Left colon (tissue), 2 donors: ENCODE data around the gene CAPZB. TPM values are rescaled to one million over a fixed set of nuclear protein-coding genes. Genes with fewer than 3 reads are reported as not detected.

Experiments used
- ATAC-seq: fragments of 200-7000 bp; cut with Tn5 transposase; one replicate; pipeline ENCODE4 v1.9.1; 2020; ENCODE audit warnings: mild to moderate bottlenecking, moderate library complexity
- DNase-seq, 2 donors: peaks; one replicate each; pipeline ENCODE4 v3.0.0-alpha.2; 2020
- intact Hi-C, 2 donors: fragments of 100-400 bp; cut with DNase I in 1 of 2; cut with micrococcal nuclease in 1 of 2; formaldehyde crosslinking; loops; one replicate each; pipeline versions ENCODE4 v1.11.2 to v1.14.0; 2022; cut with DNase I, micrococcal nuclease
- total RNA-seq, 2 donors: library from RNA; stranded (reverse); fragmentation: NEBNext Ultra II Directional; extraction: Animal tissue kit (Norgen Biotek cat#: 25700); gene quantifications; one replicate each; pipeline ENCODE4 v1.2.1, GENCODE V29; 2021
- donor health status: DM: no; HTN: no; CAD: no.
- donor health status: DM: yes; HTN: yes; CAD: no.

Gene CAPZB
- total RNA-seq, 2 donors from 2014 or later = 340 to 367 TPM

DNA sequence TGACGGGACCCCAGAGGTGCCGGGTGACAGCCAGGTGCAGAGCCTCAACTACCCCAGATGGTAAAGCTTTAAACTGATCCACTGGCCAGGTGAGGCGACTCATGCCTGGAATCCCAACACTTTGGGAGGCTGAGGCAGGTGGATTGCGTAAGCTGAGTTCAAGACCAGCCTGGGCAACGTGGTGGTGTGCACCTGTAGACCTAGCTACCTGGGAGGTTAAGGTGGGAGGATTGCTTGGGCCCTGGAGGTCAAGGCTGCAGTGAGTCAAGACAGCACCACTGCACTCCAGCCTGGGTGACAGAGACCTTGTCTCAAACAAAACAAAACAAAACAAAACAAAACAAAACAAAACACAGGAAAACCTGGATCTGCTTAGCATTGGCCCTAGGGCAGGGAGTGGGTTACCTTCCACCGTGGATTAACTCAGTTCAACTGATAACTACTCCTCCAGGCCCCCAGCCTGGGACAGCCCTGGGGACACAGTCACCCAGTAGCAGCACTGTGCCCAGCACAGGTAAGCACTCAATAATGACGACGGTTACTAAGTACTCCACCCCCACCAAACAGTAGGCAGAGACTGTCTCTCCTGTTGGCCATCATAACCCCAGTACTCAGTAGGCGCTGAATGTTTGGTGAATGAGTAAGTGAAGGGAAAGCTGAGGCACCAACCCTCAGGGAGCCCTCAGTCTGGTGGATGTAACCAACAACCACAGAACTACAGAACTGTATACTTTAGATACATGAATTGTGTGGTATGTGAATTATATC is 151.6 kb downstream of the CAPZB start:
- intact Hi-C loops = no loop called here
- ATAC-seq (no peak), DNase-seq (no peak)

DNA sequence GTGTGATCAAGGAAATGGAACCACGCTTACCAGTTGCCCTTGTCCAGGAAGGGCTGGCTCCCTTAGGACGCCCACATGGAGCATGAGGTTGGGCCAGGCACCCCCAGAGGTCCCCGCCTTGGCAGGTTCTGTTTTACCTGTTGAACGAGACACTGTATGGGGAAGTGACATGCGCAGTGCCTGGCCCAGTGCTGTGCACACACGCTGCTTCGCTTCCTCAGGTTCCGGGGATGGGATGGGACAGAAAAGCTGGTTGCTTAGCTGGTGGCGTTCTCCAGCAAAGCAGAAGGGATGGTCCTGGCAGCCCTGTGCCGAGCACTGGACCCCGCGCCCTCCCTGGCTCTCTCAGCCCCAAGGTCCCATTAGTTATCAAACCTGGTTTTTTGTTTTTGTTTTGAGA is 152.5 kb downstream of the CAPZB start:
- intact Hi-C loops = no loop called here
- DNase-seq = no peak
- ATAC-seq = no peak

DNA sequence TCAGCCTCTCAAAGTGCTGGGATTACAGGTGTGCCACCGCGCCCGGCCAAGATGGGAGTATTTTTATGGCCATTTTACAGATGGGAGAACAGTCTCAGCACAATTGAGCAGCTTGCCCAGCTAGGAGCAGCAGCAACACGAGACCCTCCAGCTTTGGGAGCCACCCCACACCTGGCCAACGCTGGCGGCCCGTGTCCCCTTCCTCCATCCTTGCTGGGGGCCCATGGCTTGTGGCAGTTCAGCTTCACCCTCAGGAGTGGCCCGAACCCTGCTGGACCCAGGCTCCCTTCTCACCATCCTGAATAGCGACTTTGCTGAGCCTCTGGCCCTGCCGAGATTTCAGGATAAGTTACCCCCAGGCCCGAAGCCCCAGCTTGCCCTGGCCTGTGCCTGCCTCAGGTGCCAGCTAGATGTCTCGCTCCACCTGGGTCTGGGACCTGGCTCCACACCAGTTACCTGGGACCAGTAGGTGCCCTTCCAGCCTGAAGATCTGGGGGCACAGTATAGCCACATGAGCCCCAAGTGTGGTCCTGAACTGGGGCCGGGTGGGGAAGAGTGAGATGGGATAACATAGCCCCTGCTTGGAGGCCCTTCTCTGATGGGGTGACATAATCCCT is 154.0 kb downstream of the CAPZB start:
- ATAC-seq = no peak
- DNase-seq = no peak
- intact Hi-C loops = no loop called here

DNA sequence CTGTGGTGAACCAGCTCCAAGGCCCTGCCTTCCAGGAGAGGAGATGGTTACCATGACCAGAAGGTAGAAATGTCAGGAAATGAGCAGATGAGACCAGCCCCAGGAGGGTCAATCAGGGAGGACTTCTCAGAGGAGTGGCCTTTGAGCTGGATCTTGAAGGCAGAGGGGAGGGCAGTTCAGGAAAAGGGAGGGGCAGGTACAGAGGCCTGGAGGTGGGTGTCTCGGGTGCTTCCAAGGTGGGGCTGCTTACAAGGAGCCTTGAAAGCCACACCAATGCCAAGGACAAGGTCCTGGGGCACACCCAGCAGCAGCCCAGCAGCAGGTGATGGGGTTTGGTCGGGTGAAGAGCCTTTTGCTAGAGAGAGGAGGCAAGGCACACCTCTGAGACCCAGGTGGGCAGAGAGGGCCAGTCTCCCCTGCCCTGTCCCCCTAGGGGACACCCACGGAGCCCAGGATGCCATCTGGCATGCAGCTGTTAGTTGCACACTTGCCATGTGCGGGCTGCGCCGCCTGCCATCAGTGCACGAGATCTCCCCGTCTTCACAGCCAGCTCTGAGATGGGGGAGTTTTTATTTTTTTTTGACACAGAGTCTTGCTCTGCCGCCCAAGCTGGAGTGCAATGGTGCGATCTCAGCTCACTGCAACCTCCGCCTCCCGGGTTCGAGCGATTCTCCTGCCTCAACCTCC is 154.7 kb downstream of the CAPZB start:
- ATAC-seq (peak; percentile 72), DNase-seq (no peak)
- intact Hi-C loops = no loop called here

DNA sequence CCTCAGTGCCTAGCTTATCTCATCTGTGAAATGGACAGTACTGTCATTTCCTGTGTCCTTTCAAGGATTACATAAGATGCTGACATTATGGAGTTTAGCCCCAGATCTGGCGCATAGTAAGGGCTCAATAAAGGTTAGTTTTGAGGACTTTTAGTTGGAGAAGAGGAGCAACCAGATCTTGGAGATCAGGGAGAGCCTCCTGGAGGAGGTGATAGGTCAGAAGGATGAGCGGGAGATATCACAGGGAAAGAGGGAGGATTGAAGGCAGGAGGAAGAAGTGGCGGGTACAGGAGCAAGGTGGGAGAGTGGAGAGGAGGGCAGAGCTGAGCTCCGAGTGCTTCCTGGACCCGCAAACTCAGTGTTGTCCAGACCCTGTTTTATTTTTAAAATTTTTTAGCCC is 155.7 kb downstream of the CAPZB start:
- intact Hi-C loops = no loop called here
- DNase-seq (no peak), ATAC-seq (no peak)

DNA sequence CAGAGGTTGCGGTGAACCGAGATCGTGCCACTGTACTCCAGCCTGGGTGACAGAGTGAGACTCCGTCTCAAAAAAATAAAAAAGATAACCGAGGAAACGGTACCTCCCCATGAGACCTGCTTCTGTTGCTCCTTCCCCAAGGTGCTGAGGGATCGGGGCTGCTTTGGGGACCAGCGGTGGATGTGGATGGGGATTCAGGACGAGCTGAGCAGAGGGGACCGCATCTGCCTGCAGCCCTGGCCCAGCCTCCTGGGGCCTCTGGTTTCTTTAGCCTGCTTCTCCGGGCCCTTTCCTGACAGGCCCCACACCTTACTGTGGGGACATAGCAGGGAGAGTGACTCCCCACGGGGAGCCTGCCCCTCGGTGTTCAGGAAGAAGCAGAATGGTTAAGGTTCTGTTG is 156.2 kb downstream of the CAPZB start:
- intact Hi-C loops = no loop called here
- DNase-seq = no peak
- ATAC-seq = no peak

DNA sequence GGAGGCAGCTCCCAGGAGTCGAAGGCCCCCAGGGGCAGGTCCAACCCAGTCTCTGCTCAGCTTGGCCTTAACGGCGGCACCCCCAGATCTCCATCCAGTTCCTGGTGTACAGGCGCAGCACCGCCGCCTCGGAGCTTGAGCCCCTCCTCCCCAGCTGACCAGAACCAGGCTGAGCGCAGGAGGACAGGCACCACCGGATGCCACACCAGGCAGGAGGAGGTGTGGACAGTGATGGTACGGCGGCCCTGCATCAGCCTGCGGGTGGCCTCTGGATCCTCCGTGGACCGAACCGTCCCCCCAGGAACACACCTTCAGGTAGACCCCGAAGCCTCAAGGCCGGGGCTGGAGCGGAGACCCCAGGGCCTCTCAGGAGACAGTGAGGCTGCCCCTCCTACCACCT is 156.9 kb downstream of the CAPZB start:
- ATAC-seq (no peak), DNase-seq (no peak)
- intact Hi-C loops = no loop called here

DNA sequence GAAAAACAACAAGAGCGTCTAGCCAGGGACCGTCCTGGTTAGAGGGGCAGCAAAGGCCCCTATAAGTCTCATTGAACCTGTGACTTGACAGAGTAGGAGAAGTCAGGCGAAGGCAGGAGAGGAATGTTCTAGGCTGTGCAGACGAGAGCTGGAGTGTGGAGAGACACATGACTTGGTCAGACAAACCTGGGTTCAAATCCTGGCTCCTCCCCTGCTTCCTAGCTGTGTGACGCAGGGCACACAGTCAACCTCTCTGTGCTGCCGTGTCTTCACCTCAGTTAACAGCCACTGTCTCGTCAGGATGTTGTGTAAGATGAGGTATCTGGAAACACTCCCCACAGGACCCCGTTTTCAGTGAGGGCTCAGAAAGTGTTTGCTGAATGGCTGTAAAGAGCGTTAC is 157.6 kb downstream of the CAPZB start:
- no peak for DNase-seq
- intact Hi-C loops = no loop called here

DNA sequence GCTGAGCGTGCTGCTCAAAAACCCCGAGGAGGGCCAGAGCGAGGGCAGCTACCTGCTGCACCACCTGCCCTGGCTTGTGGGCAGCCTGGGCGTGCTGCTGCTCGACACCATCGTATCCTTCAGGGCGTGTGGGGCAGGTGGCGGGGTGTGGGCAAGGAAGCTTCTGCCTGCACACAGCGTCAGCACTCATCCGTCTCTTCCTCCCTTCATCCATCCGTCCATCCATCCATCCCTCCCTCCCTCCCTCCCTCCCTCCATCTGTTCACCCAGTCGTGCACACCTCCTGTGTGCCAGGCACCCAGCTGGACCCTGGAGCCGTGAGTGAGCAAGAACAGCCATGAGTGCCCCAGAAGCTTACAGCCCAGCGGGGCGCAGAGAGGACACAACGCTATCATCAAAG is 158.0 kb downstream of the CAPZB start:
- no peak for DNase-seq
- ATAC-seq = no peak
- intact Hi-C loops = no loop called here

More for the DNA sequence above, 157.6 kb downstream of the CAPZB start:
- ATAC-seq = no peak

DNA sequence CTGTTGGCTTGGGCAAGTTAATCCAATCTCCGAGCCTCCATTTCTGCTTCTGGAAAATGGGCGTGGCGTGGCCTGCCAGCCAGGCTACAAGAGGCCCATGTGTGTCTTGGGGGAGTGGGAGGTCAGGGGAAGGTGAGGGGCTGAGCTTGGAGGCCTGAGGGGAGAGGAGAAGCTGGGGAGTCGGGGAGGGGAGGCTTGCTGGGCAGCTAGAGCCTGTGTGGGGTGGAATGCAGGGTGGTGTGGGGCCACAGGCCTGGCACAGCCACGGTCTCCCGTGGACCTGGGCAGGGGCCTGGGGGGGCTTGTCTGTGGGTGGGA is 158.6 kb downstream of the CAPZB start:
- DNase-seq (no peak), ATAC-seq (no peak)
- intact Hi-C loops = no loop called here

DNA sequence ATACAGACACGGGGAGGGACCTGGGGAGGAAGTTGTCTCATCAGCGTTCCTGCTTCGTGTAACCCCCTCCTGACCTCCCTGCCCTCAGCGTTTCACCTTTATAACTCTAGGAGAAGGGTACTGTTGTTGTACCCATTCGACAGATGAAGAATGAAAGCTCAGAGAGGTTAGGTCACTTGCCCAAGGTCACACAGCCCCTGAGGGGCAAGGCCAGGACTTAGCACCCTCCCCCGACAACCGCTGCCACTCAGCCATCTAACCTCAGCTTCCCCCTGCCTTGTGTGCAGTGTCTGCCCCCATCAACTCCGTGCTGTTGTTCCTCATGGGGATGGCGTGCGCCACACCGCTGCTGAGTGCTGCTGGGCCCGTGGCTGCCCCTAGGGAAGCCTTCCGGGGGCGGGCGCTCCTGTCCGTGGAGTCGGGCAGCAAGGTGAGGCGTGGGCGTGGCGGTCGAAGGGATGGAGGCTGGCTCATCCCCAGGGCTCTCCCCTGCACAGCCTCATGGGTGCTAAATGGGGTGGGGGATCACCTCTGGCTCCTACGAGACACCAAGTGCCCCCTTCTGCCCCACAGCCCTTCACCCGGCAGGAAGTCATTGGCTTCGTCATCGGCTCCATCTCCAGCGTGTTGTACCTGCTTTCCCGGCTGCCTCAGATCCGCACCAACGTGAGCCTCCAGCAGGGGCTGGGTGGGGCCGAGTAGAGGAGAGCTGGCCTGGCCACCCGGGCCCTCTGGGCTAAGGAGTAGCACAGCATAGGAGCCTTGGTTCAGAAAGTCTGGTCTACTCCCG is 159.2 kb downstream of the CAPZB start:
- no peak for ATAC-seq
- intact Hi-C loops = no loop called here
- no peak for DNase-seq

DNA sequence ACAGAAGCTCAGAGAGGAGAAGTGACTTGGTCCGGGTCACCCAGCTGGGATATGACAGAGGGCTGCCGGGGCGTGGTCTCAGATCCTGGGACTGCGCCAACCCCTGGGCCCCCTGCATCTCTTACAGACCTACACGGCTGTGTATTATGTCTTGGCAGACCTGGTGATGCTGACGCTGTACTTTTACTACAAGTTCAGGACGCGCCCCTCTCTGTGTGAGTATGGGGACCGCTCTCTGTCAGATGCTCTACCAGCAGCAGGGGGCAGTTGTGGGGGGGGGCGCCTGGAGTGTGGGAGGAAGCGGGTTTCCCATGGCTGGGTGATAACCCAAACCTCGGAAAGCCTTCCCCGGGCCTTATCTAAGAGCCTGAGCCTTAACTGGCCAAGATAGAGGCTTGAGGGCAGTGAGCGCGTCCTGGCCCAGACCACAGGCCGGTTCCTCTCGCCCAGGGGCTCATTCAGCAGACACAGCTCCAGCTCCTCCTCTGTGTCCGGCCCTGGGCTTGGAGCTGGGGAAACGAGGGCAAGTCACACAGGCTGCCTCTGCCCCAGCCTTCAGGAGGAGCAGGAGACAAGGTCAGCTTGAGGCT is 159.9 kb downstream of the CAPZB start:
- intact Hi-C loops = no loop called here
- DNase-seq (no peak), ATAC-seq (no peak)

DNA sequence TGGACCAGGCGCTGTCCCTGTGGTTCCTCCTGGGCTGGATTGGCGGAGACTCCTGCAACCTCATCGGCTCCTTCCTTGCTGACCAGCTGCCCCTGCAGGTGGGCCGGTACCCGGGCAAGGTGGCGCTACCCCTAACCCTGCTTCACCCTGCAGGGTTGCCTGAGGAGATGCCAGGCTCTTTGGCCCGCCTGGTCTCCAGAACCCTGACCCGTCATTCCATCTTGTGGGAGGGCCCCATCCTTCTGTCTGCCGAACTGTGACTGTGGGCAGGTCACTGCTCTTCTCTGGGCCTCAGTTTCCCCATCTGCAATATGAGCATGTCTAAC is 160.7 kb downstream of the CAPZB start:
- ATAC-seq = no peak
- no peak for DNase-seq
- intact Hi-C loops = no loop called here

DNA sequence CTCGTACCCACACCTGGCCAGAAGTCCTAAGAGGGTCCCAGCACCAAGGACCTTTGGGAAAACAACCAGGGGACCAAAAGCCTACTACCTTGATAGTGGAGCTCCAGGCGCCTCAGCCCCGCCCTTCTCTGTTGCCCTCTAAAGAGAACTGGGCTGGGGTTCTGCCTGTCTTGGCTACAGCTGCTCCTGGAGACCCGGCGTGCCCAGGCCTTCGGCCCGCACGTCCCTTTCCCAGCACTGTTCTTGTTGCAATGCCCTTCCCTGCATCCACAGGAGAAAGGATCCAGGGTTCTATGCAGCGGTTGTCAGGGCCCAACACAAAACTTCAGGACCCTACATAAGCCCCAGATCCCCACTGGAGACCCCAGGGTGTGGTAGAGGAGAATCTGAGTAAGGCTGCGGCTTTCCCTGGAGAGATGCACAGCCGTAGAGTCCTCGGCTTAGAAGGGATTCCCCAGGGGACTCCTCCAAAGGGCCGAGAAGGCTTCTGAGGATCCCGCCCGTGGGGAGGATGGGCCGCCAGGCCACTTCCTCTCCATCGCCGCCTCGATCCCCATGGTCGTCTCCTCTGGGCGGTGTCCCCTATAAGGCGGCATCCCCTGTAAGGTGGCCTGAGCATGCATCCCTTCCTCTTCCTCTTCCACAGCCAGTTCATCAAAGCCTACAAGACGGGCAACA is 161.2 kb downstream of the CAPZB start:
- ATAC-seq (no peak), DNase-seq (no peak)
- intact Hi-C loops = no loop called here

DNA sequence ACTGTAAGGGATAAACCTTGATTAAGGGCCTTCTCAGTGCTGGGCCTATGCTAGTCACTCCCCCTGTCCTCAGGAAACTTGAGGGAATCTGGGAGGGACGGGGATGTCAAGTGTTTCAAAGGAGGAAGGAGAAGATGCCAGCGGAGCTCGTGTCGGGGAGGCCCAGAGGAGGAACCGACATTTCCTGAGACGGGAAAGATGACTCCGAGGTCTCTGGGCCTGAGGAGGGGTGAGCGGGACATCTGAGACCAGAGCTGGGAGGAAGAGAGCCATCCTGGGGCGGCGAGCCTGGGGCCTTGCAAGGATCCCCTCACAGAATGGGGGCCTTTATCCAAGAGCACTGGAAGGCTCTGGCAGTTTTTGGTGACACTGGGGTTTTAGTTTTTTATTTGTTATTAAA is 162.9 kb downstream of the CAPZB start:
- intact Hi-C loops = no loop called here
- ATAC-seq (no peak), DNase-seq (no peak)

DNA sequence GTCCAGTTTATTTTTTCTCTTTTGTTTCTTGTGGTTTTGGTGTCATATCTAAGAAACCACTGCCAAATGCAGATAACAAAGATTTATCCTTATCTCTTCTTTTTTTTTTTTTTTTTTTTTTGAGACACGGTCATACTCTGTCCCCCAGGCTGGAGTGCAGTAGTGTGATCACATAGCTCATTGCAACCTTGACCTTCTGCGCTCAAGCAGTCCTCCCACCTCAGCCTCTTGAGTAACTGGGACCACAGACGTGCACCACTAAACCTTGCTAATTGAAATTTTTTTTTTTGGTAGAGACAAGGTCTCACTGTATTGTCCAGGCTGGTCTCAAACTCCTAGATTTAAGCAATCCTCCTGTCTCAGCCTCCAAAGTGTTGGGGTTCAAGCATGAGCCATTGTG is 164.3 kb downstream of the CAPZB start:
- DNase-seq (no peak), ATAC-seq (no peak)
- intact Hi-C loops = no loop called here

DNA sequence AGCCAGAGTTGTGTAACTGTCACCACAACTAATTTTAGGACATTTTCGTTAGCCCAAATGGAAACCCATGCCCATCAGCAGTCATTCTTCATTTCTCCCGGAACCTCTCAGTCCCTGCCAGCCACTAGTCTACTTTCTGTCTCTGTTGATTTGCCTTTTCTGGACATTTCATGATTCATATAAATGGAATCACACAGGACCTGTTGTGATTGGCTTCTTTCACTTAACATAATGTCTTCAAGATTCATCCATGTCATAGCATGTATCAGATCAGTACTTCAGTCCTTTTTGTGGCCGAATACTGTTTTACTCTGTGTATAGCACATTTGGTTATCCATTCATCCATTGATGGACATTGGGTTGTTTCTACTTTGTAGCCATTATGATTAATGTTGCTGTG is 166.1 kb downstream of the CAPZB start:
- ATAC-seq = no peak
- DNase-seq = no peak
- intact Hi-C loops = no loop called here

DNA sequence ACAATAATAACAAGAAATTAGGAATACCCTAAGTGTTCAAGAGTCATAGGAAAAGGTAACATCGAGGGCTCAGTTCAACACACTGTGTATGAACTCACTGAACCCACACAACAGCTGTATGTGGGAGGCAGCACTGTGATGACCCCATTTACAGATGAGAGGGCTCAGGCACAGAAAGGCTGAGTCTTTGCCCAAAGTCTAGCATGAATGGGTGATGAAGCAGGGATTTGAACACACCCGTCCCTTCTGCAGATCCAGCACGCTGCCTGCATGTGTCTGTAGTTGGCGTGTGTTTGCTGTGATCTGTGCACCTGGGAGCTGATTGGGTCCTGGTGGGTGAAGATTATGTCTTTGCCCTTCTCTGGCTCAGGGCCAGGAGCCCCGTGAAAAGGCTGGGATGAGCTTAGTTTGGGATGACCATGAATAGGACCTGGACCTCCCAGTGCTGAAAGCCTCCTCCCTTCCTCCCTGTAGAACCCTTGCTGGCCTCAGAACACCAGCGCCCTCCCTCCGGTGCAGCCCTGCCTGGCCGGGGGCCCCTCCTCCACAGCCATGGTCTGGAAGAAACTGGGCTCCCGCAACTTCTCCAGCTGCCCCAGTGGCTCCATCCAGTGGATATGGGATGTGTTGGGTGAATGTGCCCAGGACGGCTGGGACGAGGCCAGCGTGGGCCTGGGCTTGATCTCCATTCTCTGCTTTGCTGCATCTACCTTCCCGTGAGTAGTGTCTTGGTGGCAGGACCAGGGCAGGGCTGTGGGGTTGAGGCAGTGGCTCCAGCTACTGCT is 168.0 kb downstream of the CAPZB start:
- ATAC-seq (no peak), DNase-seq (no peak)
- intact Hi-C loops = no loop called here
